SK-N-SH (cell line): ENCODE measurements around the gene EDC4.

Source experiments
- CHD2 ChIP-seq: fragments of 150-350 bp; IDR thresholded peaks from 2 replicates; pipeline ENCODE4 v1.6.1; 2018; ENCODE audit warnings: low read length; ENCODE audit not compliant: partially characterized antibody
- CTCF ChIP-seq: fragments of 200-600 bp; sonication (generic); IDR thresholded peaks from 2 replicates; pipeline ENCODE4 v1.6.1; 2017; ENCODE audit warnings: antibody characterized with exemption, mild to moderate bottlenecking, moderate library complexity
- ELF1 ChIP-seq: IDR thresholded peaks from 2 replicates; pipeline ENCODE4 v1.4.0; 2012
- FOXJ3 ChIP-seq: sonication (generic); formaldehyde crosslinking; IDR thresholded peaks from 2 replicates; pipeline ENCODE4 v1.5.1; 2020; ENCODE audit warnings: mild to moderate bottlenecking, missing genetic modification reagents
- NRF1 ChIP-seq: IDR thresholded peaks from 2 replicates; pipeline ENCODE4 v1.6.1; 2012; ENCODE audit warnings: low read depth, mild to moderate bottlenecking, low read length
- POLR2AphosphoS5 ChIP-seq: IDR thresholded peaks from 2 replicates; pipeline ENCODE4 v1.6.1; 2012; ENCODE audit warnings: low read depth, low read length
- RFX5 ChIP-seq: IDR thresholded peaks from 2 replicates; pipeline ENCODE4 v1.6.1; 2012; ENCODE audit warnings: mild to moderate bottlenecking, improper control_type of control experiment, low read length
- SMC3 ChIP-seq: IDR thresholded peaks from 2 replicates; pipeline ENCODE4 v1.6.1; 2012; ENCODE audit warnings: low read depth, low read length, improper control_type of control experiment
- TAF1 ChIP-seq: IDR thresholded peaks from 2 replicates; pipeline ENCODE4 v1.6.1; 2012; ENCODE audit warnings: low read depth, mild to moderate bottlenecking, low read length, moderate library complexity, borderline replicate concordance
- TF ChIP-seq, protein P1 (sequence below): IDR thresholded peaks from 2 replicates; pipeline ENCODE4 v1.4.0; 2012; ENCODE audit warnings: low read depth

DNA sequence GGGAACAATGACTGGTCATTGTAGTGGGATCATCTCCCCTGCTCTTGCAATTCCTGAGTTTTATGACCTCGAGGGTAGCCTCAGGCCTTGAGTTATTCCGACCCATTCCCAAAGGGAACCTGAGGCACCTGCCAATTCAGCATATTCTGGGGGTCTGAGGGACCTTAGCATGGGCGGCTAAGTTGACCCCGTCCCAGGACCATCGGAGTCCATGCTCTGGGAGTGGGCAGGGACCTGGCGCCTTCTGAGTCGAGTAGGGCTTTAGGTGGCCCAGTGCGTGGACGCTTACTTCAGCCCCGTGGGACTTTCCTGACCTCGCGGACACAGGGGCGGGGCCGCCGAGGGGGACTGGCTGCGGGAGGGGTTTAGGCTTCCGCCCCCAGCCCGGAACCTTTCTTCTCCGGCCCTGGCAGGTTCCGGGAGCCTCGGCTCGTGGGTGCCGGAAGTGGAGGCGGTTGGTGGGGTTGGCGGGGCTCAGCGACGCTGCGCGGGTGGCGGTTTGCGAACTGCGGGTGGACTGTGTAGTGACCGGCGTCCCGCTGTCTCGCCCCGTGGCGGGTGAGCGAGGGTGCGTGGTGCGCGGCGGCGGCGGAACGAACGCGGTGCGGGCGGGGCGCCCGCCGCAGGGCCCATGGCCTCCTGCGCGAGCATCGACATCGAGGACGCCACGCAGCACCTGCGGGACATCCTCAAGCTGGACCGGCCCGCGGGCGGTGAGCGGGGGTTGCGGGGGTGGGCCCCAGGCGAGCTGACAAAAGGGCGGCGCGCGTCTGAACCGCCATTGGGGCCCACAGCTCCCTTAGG is at the start of gene EDC4:
- peak; percentile 73 for TF ChIP-seq ELF1
- TF ChIP-seq CTCF, result no peak
- TF ChIP-seq POLR2AphosphoS5, result peak; percentile 91
- TF ChIP-seq RFX5, result no peak
- no peak for TF ChIP-seq FOXJ3 (CRISPR knock-in tag)
- no peak for TF ChIP-seq NRF1
- no peak for TF ChIP-seq SMC3
- peak; percentile 88 for TF ChIP-seq CHD2
- peak; percentile 85 for TF ChIP-seq TAF1
- TF ChIP-seq, protein P1, sequence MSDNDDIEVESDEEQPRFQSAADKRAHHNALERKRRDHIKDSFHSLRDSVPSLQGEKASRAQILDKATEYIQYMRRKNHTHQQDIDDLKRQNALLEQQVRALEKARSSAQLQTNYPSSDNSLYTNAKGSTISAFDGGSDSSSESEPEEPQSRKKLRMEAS, result peak; percentile 78; the same call in 1 of the 2 replicates
